ENCODE measurements around the gene RPRM. TPM values are rescaled to one million over a fixed set of nuclear protein-coding genes. Genes with fewer than 3 reads are reported as not detected.
A peak's percentile ranks its signal among the peaks of the same experiment; 100 is the strongest.

RPRM gene
- total and polyA plus RNA-seq, 4 donors = not detected

- Histone ChIP-seq H3K9me3 (ENCODE audit: control insufficient read depth in 4 of 4, low read length in 3 of 4) (no peaks in the 10 kb centered on the region), H3K9ac (ENCODE audit: low read depth in 1 of 2, low read length in 2 of 2) (no peak overlapping the region), H3K27me3 (ENCODE audit: control insufficient read depth in 4 of 4, insufficient read depth in 4 of 4, low read length in 3 of 4) (peaks cover 0 to 6% (median 0%) of the 10 kb centered on the region in 4 donors), H3K4me1 (ENCODE audit: control insufficient read depth in 4 of 4, insufficient read depth in 4 of 4, low read length in 3 of 4) (no peaks in the 10 kb centered on the region), H3K27ac (ENCODE audit: low read depth in 1 of 2, low read length in 2 of 2) (no peak overlapping the region), H3K36me3 (ENCODE audit: control insufficient read depth in 4 of 4, insufficient read depth in 3 of 4, low read depth in 1 of 4, low read length in 3 of 4) (no peaks in the 10 kb centered on the region), H3K4me3 (ENCODE audit: low read depth in 1 of 3, low read length in 3 of 3) (no peak overlapping the region)
- 2% methylated on average over 1 of the region's 1 CpG for WGBS
- peak; percentile 17 to 23 for TF ChIP-seq RXRA (IDR thresholded peaks at IDR 0.05)
- TF ChIP-seq, protein P1, sequence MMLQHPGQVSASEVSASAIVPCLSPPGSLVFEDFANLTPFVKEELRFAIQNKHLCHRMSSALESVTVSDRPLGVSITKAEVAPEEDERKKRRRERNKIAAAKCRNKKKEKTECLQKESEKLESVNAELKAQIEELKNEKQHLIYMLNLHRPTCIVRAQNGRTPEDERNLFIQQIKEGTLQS (IDR thresholded peaks at IDR 0.05) = no peak
- no peak for DNase-seq (ENCODE audit: low spot score)
These were observed 17.2 kb upstream of the RPRM start for GRCh38 chr2:153495725-153496124.

DNA sequence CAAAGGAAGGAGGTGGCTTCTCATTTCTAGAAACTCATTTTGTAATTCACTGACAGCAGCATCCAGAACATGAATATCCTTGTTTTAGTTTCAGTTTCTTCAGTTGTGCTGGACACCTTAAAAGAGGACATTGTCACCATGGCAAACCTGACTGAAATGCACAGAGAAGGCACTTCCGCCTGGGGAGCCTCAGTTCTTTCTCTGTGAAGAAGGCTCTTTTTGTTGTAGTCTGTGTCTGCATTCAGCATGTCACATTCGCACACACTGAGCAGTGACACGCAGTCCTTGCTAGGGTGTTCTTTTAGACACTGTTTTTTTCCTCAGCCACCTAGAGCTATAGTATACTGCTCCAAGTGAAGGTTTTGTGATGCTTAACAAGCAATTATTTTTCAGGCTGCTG lies 9.5 kb upstream of the RPRM start:
- 77% methylated on average over 3 of the region's 3 CpGs for WGBS
- no peak for DNase-seq (ENCODE audit: low spot score)
- no peaks in the 10 kb centered on the region for H3K4me1 ChIP-seq (ENCODE audit: control insufficient read depth in 4 of 4, insufficient read depth in 4 of 4, low read length in 3 of 4)
- no peak overlapping the region for H3K9ac ChIP-seq (ENCODE audit: low read depth in 1 of 2, low read length in 2 of 2)
- H3K27ac ChIP-seq (ENCODE audit: low read depth in 1 of 2, low read length in 2 of 2) = no peak overlapping the region
- TF ChIP-seq SP1 (IDR thresholded peaks at IDR 0.05) (no peak), NR2F2 (IDR thresholded peaks at IDR 0.05) (no peak), RXRA (IDR thresholded peaks at IDR 0.05) (no peak), RAD21 (IDR thresholded peaks at IDR 0.05) (no peak), FOXA2 (IDR thresholded peaks at IDR 0.05) (no peak)
- H3K9me3 ChIP-seq (ENCODE audit: control insufficient read depth in 4 of 4, low read length in 3 of 4) = no peaks in the 10 kb centered on the region
- peaks cover 0 to 6% (median 0%) of the 10 kb centered on the region in 4 donors for H3K27me3 ChIP-seq (ENCODE audit: control insufficient read depth in 4 of 4, insufficient read depth in 4 of 4, low read length in 3 of 4)
- no peak overlapping the region for H3K4me3 ChIP-seq (ENCODE audit: low read depth in 1 of 3, low read length in 3 of 3)
- no peaks in the 10 kb centered on the region for H3K36me3 ChIP-seq (ENCODE audit: control insufficient read depth in 4 of 4, insufficient read depth in 3 of 4, low read depth in 1 of 4, low read length in 3 of 4)

DNA sequence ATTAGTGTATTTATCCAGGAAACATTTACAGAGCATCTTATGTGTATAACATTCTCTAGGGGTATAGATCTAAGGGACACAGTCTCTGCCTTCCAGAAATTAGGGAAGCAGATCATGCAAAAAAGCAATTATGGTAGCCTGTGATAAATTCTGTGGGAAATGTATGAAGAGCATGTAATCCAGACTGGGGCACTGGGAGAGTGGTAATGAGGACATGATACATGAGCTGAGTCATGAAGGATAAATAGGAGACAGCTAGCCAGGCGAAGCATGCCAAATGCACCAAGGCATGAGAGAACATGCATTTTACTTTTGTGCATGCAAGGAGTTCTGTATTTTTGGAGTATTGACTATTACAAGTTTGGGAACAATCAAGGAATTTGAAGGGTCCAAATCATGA lies 8.9 kb upstream of the RPRM start:
- Histone ChIP-seq H3K27me3 (ENCODE audit: control insufficient read depth in 4 of 4, insufficient read depth in 4 of 4, low read length in 3 of 4) (peaks cover 0 to 6% (median 0%) of the 10 kb centered on the region in 4 donors), H3K9me3 (ENCODE audit: control insufficient read depth in 4 of 4, low read length in 3 of 4) (no peaks in the 10 kb centered on the region), H3K4me3 (ENCODE audit: low read depth in 1 of 3, low read length in 3 of 3) (no peak overlapping the region), H3K36me3 (ENCODE audit: control insufficient read depth in 4 of 4, insufficient read depth in 3 of 4, low read depth in 1 of 4, low read length in 3 of 4) (no peaks in the 10 kb centered on the region), H3K27ac (ENCODE audit: low read depth in 1 of 2, low read length in 2 of 2) (no peak overlapping the region), H3K9ac (ENCODE audit: low read depth in 1 of 2, low read length in 2 of 2) (no peak overlapping the region), H3K4me1 (ENCODE audit: control insufficient read depth in 4 of 4, insufficient read depth in 4 of 4, low read length in 3 of 4) (no peaks in the 10 kb centered on the region)
- TF ChIP-seq EGR1 (IDR thresholded peaks at IDR 0.05; ENCODE audit: low read depth in 2 of 2) = no peak
- 85% methylated on average over 1 of the region's 1 CpG for WGBS
- no peak for DNase-seq (ENCODE audit: low spot score)

DNA sequence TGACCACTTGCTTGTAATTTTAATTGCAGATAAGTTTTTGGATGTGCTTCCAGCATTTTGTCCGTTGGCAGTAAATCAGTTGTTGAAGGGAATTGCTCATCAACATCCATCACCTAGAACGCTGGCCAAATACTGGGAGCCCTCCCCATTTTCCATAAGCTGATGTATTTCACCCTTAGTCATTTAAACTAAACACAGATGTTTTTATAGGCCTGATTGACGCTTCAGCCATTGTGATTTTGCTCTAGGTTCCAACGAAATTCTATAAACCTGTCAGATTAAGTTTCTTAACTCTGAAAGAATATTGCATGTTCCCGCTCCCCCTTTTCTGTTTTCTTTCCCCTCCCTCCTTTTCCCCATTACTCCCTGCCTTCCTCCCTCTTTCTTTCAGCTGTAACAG lies 1.0 kb upstream of the RPRM start:
- H3K4me1 ChIP-seq (ENCODE audit: control insufficient read depth in 4 of 4, insufficient read depth in 4 of 4, low read length in 3 of 4) = peaks cover 2 to 22% (median 17%) of the 10 kb centered on the region in 4 donors
- 53% methylated on average over 5 of the region's 5 CpGs for WGBS
- no peak overlapping the region for H3K27ac ChIP-seq (ENCODE audit: low read depth in 1 of 2, low read length in 2 of 2)
- H3K27me3 ChIP-seq (ENCODE audit: control insufficient read depth in 4 of 4, insufficient read depth in 4 of 4, low read length in 3 of 4) = peaks cover 0 to 15% (median 6%) of the 10 kb centered on the region in 4 donors
- no peak overlapping the region for H3K9ac ChIP-seq (ENCODE audit: low read depth in 1 of 2, low read length in 2 of 2)
- H3K36me3 ChIP-seq (ENCODE audit: control insufficient read depth in 4 of 4, insufficient read depth in 3 of 4, low read depth in 1 of 4, low read length in 3 of 4) = no peaks in the 10 kb centered on the region
- TF ChIP-seq, protein P1 (IDR thresholded peaks at IDR 0.05) = no peak
- TF ChIP-seq HNF4A (conservative IDR thresholded peaks at IDR 0.05) (no peak), EGR1 (IDR thresholded peaks at IDR 0.05; ENCODE audit: low read depth in 2 of 2) (no peak), FOXA2 (IDR thresholded peaks at IDR 0.05) (no peak), RXRA (IDR thresholded peaks at IDR 0.05) (no peak)
- TF ChIP-seq, protein P2, sequence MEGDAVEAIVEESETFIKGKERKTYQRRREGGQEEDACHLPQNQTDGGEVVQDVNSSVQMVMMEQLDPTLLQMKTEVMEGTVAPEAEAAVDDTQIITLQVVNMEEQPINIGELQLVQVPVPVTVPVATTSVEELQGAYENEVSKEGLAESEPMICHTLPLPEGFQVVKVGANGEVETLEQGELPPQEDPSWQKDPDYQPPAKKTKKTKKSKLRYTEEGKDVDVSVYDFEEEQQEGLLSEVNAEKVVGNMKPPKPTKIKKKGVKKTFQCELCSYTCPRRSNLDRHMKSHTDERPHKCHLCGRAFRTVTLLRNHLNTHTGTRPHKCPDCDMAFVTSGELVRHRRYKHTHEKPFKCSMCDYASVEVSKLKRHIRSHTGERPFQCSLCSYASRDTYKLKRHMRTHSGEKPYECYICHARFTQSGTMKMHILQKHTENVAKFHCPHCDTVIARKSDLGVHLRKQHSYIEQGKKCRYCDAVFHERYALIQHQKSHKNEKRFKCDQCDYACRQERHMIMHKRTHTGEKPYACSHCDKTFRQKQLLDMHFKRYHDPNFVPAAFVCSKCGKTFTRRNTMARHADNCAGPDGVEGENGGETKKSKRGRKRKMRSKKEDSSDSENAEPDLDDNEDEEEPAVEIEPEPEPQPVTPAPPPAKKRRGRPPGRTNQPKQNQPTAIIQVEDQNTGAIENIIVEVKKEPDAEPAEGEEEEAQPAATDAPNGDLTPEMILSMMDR (IDR thresholded peaks at IDR 0.05; ENCODE audit: low read depth, low read length, missing input control) = no peak
- TF ChIP-seq, protein P3, sequence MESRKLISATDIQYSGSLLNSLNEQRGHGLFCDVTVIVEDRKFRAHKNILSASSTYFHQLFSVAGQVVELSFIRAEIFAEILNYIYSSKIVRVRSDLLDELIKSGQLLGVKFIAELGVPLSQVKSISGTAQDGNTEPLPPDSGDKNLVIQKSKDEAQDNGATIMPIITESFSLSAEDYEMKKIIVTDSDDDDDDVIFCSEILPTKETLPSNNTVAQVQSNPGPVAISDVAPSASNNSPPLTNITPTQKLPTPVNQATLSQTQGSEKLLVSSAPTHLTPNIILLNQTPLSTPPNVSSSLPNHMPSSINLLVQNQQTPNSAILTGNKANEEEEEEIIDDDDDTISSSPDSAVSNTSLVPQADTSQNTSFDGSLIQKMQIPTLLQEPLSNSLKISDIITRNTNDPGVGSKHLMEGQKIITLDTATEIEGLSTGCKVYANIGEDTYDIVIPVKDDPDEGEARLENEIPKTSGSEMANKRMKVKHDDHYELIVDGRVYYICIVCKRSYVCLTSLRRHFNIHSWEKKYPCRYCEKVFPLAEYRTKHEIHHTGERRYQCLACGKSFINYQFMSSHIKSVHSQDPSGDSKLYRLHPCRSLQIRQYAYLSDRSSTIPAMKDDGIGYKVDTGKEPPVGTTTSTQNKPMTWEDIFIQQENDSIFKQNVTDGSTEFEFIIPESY (IDR thresholded peaks at IDR 0.05) = no peak
- no peak overlapping the region for H3K4me3 ChIP-seq (ENCODE audit: low read depth in 1 of 3, low read length in 3 of 3)
- no peaks in the 10 kb centered on the region for H3K9me3 ChIP-seq (ENCODE audit: control insufficient read depth in 4 of 4, low read length in 3 of 4)
- DNase-seq (ENCODE audit: low spot score) = no peak

Data from liver (tissue), 9 donors.